Muscle of leg (tissue), 16 donors: Measurements from ENCODE around the gene S100A5. TPM values are rescaled to one million over a fixed set of nuclear protein-coding genes. Genes with fewer than 3 reads are reported as not detected.
"Not testable (repeated sequence)": the region's sequence is repeated elsewhere in the genome, so short reads cannot be mapped to it uniquely, and the experiment has no call there.

Experiments
- DNase-seq: peaks from one replicate; pipeline ENCODE4 v3.0.0; 2013
- H3K27ac ChIP-seq: one replicate; pipeline ENCODE4 v1.5.1; 2013; ENCODE audit warnings: mild to moderate bottlenecking, low read length, control low read depth
- H3K27me3 ChIP-seq: one replicate; pipeline ENCODE4 v1.6.1; 2013; ENCODE audit warnings: low read length; ENCODE audit not compliant: control insufficient read depth, insufficient read depth
- H3K36me3 ChIP-seq: one replicate; pipeline ENCODE4 v1.6.1; 2013; ENCODE audit warnings: low read length; ENCODE audit not compliant: control insufficient read depth, insufficient read depth
- H3K4me1 ChIP-seq: one replicate; pipeline ENCODE4 v1.6.1; 2013; ENCODE audit warnings: low read length; ENCODE audit not compliant: control insufficient read depth, insufficient read depth
- H3K4me3 ChIP-seq: one replicate; pipeline ENCODE4 v1.5.1; 2013; ENCODE audit warnings: low read length, control low read depth
- H3K9me3 ChIP-seq: replicated peaks from 2 replicates; pipeline ENCODE4 v1.6.1; 2013; ENCODE audit warnings: low read depth, low read length; ENCODE audit not compliant: control insufficient read depth
- WGBS: methylation state at CpG from one replicate; pipeline ENCODE4 v1.1.5; 2013; ENCODE audit warnings: missing lambda C conversion rate; ENCODE audit not compliant: insufficient coverage; 5-methylcytosine and 5-hydroxymethylcytosine counted together
- long read RNA-seq, 11 donors: transcript quantifications; one replicate each; lab custom pipeline, GENCODE V29; 2026
- polyA plus RNA-seq, 8 donors: library from polyadenylated mRNA; unstranded; fragments of 120-200 nt; gene quantifications; one replicate each; pipeline versions ENCODE4 v1.2.1 to v1.2.3, GENCODE V29; 2013; ENCODE audit warnings: inconsistent platforms in 1 of 8, low replicate concordance in 1 of 8; ENCODE audit not compliant: insufficient read length in 8 of 8, insufficient read depth in 1 of 8
- total RNA-seq: library from RNA; stranded (reverse); fragments of 120-200 nt; gene quantifications from one replicate; pipeline ENCODE4 v1.2.4, GENCODE V29; 2013

S100A5 gene
- total RNA-seq = not detected
- polyA plus RNA-seq = under 1 TPM in 1 of 8 donors, not detected in 7; 0.31 TPM
- long read RNA-seq, donor 1 = 0 reads
- long read RNA-seq, donor 2 = 0 reads
- long read RNA-seq, donor 3 = 0 reads
- long read RNA-seq, donor 4 = 0 reads
- long read RNA-seq, donor 5 = 0 reads
- long read RNA-seq, donor 6 = 0 reads
- long read RNA-seq, donor 7 = 0 reads
- long read RNA-seq, donor 8 = 0 reads
- long read RNA-seq, donor 9 = 0 reads
- long read RNA-seq, donor 10 = 0 reads
- long read RNA-seq, donor 11 = 0 reads

- Histone ChIP-seq H3K4me3 (no peak within 1 kb of the TSS), H3K36me3 (peaks cover 11% of the 10 kb centered on the region), H3K9me3 (no peaks in the 10 kb centered on the region), H3K27ac (no peak within 1 kb of the TSS), H3K4me1 (peaks cover 52% of the 10 kb centered on the region), H3K27me3 (no peaks in the 10 kb centered on the region)
- no peak for DNase-seq
- 61% methylated on average over 8 of the region's 11 CpGs for WGBS
Observed at GRCh38 chr1:153540394-153541361, at the start of gene S100A5. TSS of gene S100A5 (minus strand) at chr1:153540934. CDS start at chr1:153540191, 743 bp downstream.

DNA sequence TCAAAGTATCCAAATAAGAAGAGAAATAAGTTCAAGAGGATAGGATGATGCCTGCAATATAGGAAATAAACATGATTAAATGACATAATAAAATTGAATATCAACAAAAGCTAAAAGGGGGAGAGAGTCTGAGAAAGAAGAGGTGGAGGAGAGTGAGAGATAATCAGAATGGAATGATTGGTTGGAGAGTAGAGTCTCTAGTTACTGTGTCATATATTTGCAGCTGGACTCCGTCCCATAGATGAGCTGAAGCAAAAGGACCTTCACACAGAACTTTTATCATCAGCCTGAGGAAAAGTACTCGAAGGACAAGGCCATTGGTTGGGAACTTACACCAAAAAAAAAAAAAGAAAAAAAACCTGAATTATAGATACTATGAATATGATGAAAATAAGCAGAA, 47.7 kb upstream of the S100A5 start:
- no peaks in the 10 kb centered on the region for H3K9me3 ChIP-seq
- no peak overlapping the region for H3K4me3 ChIP-seq
- H3K27ac ChIP-seq = no peak overlapping the region
- H3K4me1 ChIP-seq = no peaks in the 10 kb centered on the region
- H3K36me3 ChIP-seq = no peaks in the 10 kb centered on the region
- no CpG with 5 or more reads among the region's 2 CpGs for WGBS
- DNase-seq = no peak
- no peaks in the 10 kb centered on the region for H3K27me3 ChIP-seq

- H3K27ac ChIP-seq, H3K4me3 ChIP-seq, DNase-seq, H3K36me3 ChIP-seq, H3K27me3 ChIP-seq, H3K4me1 ChIP-seq, H3K9me3 ChIP-seq: not testable (repeated sequence)
- 89% methylated on average over 7 of the region's 10 CpGs for WGBS
Observed at GRCh38 chr1:153588033-153588432, 47.3 kb upstream of the S100A5 start.

DNA sequence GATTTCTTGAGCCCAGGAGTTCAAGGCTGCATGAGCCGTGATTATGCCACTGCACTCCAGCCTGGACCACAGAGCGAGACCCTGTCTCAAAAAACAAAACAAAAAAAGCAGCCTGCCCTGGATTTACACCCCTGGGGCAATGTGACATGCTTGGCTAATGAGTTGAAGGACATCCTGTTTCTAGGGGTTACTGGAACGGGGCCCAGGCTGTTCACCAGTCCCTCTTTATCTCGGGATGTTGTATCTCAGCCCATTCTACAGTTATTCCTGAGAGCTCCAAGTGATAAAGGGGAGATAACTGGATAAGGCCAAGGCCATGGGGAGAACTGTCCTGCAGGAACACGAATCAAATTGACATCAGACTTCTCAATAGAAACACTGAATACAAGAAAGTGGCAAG, 46.6 kb upstream of the S100A5 start:
- DNase-seq = no peak

GRCh38 chr1:153586347-153586746, 45.6 kb upstream of the S100A5 start:
- H3K4me1 ChIP-seq = no peaks in the 10 kb centered on the region

More for the DNA sequence above, 46.6 kb upstream of the S100A5 start:
- WGBS = no CpG with 5 or more reads among the region's 5 CpGs
- Histone ChIP-seq H3K4me1 (no peaks in the 10 kb centered on the region), H3K4me3 (no peak overlapping the region), H3K36me3 (no peaks in the 10 kb centered on the region), H3K27ac (no peak overlapping the region), H3K9me3 (no peaks in the 10 kb centered on the region), H3K27me3 (no peaks in the 10 kb centered on the region)

GRCh38 chr1:153585006-153585405, 44.3 kb upstream of the S100A5 start:
- DNase-seq = no peak
- WGBS = no CpG with 5 or more reads among the region's 1 CpG

More at GRCh38 chr1:153586347-153586746, 45.6 kb upstream of the S100A5 start:
- no peaks in the 10 kb centered on the region for H3K27me3 ChIP-seq
- no peak for DNase-seq
- no peak overlapping the region for H3K27ac ChIP-seq
- H3K36me3 ChIP-seq = no peaks in the 10 kb centered on the region
- no peaks in the 10 kb centered on the region for H3K9me3 ChIP-seq
- H3K4me3 ChIP-seq = no peak overlapping the region
- WGBS = no CpG with 5 or more reads among the region's 1 CpG

GRCh38 chr1:153583976-153584375, 43.2 kb upstream of the S100A5 start:
- Histone ChIP-seq H3K36me3 (no peaks in the 10 kb centered on the region), H3K4me3 (no peak overlapping the region), H3K4me1 (no peaks in the 10 kb centered on the region), H3K27me3 (no peaks in the 10 kb centered on the region), H3K27ac (no peak overlapping the region), H3K9me3 (no peaks in the 10 kb centered on the region)
- no peak for DNase-seq
- WGBS = 56% methylated on average over 2 of the region's 2 CpGs

More at GRCh38 chr1:153585006-153585405, 44.3 kb upstream of the S100A5 start:
- Histone ChIP-seq H3K4me3 (no peak overlapping the region), H3K27me3 (no peaks in the 10 kb centered on the region), H3K9me3 (no peaks in the 10 kb centered on the region), H3K27ac (no peak overlapping the region), H3K36me3 (no peaks in the 10 kb centered on the region), H3K4me1 (no peaks in the 10 kb centered on the region)

DNA sequence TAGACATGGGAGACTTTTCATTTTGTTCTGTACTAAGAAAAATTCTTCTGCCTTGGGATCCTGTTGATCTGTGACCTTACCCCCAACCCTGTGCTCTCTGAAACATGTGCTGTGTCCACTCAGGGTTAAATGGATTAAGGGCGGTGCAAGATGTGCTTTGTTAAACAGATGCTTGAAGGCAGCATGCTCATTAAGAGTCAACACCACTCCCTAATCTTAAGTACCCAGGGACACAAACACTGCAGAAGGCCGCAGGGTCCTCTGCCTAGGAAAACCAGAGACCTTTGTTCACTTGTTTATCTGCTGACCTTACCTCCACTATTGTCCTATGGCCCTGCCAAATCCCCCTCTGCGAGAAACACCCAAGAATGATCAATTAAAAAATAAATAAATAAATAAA, 42.8 kb upstream of the S100A5 start:
- not testable (repeated sequence) for H3K4me3 ChIP-seq, H3K9me3 ChIP-seq, H3K27me3 ChIP-seq, H3K4me1 ChIP-seq, H3K27ac ChIP-seq, H3K36me3 ChIP-seq, DNase-seq
- WGBS = no CpG with 5 or more reads among the region's 3 CpGs

GRCh38 chr1:153582836-153583235, 42.1 kb upstream of the S100A5 start:
- DNase-seq, H3K27ac ChIP-seq, H3K9me3 ChIP-seq, H3K27me3 ChIP-seq, H3K4me3 ChIP-seq, H3K36me3 ChIP-seq, H3K4me1 ChIP-seq: not testable (repeated sequence)
- WGBS = 92% methylated on average over 20 of the region's 34 CpGs

GRCh38 chr1:153578936-153579335, 38.2 kb upstream of the S100A5 start:
- no peaks in the 10 kb centered on the region for H3K9me3 ChIP-seq
- H3K27ac ChIP-seq = no peak overlapping the region
- no peak for DNase-seq
- no peak overlapping the region for H3K4me3 ChIP-seq
- H3K36me3 ChIP-seq = no peaks in the 10 kb centered on the region
- peaks cover 2% of the 10 kb centered on the region for H3K27me3 ChIP-seq
- H3K4me1 ChIP-seq = no peaks in the 10 kb centered on the region
- WGBS = 82% methylated on average over 3 of the region's 3 CpGs
